Smooth muscle cell (in vitro differentiated cells): Measurements from ENCODE around the gene GRM1. TPM values are rescaled to one million over a fixed set of nuclear protein-coding genes. Genes with fewer than 3 reads are reported as not detected.

ENCODE experiments used
- DNase-seq: peaks from one replicate; lab custom pipeline; 2025; ENCODE audit not compliant: unreplicated experiment; lab: John Stamatoyannopoulos, UW
- H2AFZ ChIP-seq: fragments of 200-600 bp; sonication (generic); 2 replicates; pipeline ENCODE4 v1.6.0; 2016; ENCODE audit warnings: antibody characterized with exemption, low read depth, mild to moderate bottlenecking
- H3F3A ChIP-seq: fragments of 200-600 bp; sonication (generic); 2 replicates; pipeline ENCODE4 v1.6.0; 2017; ENCODE audit warnings: antibody characterized with exemption, low read depth
- H3K27ac ChIP-seq: fragments of 200-600 bp; sonication (generic); 2 replicates; pipeline ENCODE4 v1.5.1; 2016; ENCODE audit warnings: low read depth, mild to moderate bottlenecking
- H3K27me3 ChIP-seq: fragments of 200-600 bp; sonication (generic); 2 replicates; pipeline ENCODE4 v1.6.1; 2016; ENCODE audit warnings: low read depth, mild to moderate bottlenecking
- H3K36me3 ChIP-seq: fragments of 200-600 bp; sonication (generic); 2 replicates; pipeline ENCODE4 v1.5.1; 2016; ENCODE audit warnings: low read depth
- H3K4me1 ChIP-seq: fragments of 200-600 bp; sonication (generic); 2 replicates; pipeline ENCODE4 v1.5.1; 2016; ENCODE audit warnings: low read depth
- H3K4me2 ChIP-seq: fragments of 200-600 bp; sonication (generic); 2 replicates; pipeline ENCODE4 v1.6.0; 2016; ENCODE audit warnings: mild to moderate bottlenecking
- H3K4me3 ChIP-seq: fragments of 200-600 bp; sonication (generic); 2 replicates; pipeline ENCODE4 v1.5.1; 2016; ENCODE audit warnings: mild to moderate bottlenecking
- H3K79me2 ChIP-seq: fragments of 200-600 bp; sonication (generic); 2 replicates; pipeline ENCODE4 v1.6.0; 2016; ENCODE audit warnings: low read depth, mild to moderate bottlenecking
- H3K9ac ChIP-seq: fragments of 200-600 bp; sonication (generic); 2 replicates; pipeline ENCODE4 v1.6.0; 2016; ENCODE audit warnings: low read depth
- H3K9me3 ChIP-seq: fragments of 200-600 bp; sonication (generic); replicated peaks from 2 replicates; pipeline ENCODE4 v1.5.1; 2016; ENCODE audit warnings: low read depth
- H4K20me1 ChIP-seq: fragments of 200-600 bp; sonication (generic); 2 replicates; pipeline ENCODE4 v1.6.0; 2016; ENCODE audit warnings: low read depth
- WGBS: methylation state at CpG from one replicate; pipeline ENCODE4 v1.1.7; 2016; ENCODE audit warnings: low lambda C conversion rate; 5-methylcytosine and 5-hydroxymethylcytosine counted together
- polyA plus RNA-seq: library from polyadenylated mRNA; unstranded; fragments of >200 nt; fragmentation: Nextera tagmentation; extraction: Ambion mirVana; gene quantifications from 2 replicates; pipeline ENCODE4 v1.2.1, GENCODE V29; 2016
- total RNA-seq: library from RNA; depleted of rRNA; stranded (reverse); fragments of >200 nt; gene quantifications from 2 replicates; pipeline ENCODE4 v1.2.3, GENCODE V29; 2014
- TF ChIP-seq, protein P1 (sequence below): fragments of 200-600 bp; sonication (generic); IDR thresholded peaks from 2 replicates; pipeline ENCODE4 v1.5.1; 2017; ENCODE audit warnings: borderline replicate concordance, mild to moderate bottlenecking, antibody characterized with exemption; ENCODE audit not compliant: insufficient read depth, poor library complexity, severe bottlenecking

The GRM1 gene
- total and polyA plus RNA-seq, 2 experiments from 2014 or later, result not detected

DNA sequence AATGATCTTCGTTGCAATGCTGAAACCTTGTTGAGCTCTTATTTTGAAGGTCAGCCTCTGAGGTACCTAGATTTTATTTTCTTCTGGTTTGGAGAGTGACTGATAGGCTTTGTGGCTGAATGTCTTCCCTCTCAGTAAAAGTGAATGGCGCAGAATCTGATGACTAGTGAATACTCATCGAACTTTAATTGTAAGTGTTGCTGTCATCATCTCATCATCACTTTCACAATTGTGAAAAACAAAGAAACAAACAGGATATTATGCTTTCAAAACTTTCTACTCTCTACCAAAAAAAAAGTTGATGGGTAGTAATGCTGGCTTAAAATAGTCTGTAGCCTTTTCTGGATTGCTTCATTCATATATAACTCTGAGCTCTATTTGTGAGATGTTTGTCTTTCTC lies 275.3 kb downstream of the GRM1 start:
- TF ChIP-seq, protein P1, sequence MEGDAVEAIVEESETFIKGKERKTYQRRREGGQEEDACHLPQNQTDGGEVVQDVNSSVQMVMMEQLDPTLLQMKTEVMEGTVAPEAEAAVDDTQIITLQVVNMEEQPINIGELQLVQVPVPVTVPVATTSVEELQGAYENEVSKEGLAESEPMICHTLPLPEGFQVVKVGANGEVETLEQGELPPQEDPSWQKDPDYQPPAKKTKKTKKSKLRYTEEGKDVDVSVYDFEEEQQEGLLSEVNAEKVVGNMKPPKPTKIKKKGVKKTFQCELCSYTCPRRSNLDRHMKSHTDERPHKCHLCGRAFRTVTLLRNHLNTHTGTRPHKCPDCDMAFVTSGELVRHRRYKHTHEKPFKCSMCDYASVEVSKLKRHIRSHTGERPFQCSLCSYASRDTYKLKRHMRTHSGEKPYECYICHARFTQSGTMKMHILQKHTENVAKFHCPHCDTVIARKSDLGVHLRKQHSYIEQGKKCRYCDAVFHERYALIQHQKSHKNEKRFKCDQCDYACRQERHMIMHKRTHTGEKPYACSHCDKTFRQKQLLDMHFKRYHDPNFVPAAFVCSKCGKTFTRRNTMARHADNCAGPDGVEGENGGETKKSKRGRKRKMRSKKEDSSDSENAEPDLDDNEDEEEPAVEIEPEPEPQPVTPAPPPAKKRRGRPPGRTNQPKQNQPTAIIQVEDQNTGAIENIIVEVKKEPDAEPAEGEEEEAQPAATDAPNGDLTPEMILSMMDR, result no peak
- Histone ChIP-seq H3K36me3 (no peaks in the 10 kb centered on the region), H3K4me1 (no peaks in the 10 kb centered on the region), H3K79me2 (no peaks in the 10 kb centered on the region), H3K9ac (no peak overlapping the region), H3K27me3 (no peaks in the 10 kb centered on the region), H3K4me3 (no peak overlapping the region), H3F3A (no peaks in the 10 kb centered on the region), H3K27ac (no peak overlapping the region), H3K9me3 (no peaks in the 10 kb centered on the region), H4K20me1 (no peaks in the 10 kb centered on the region), H3K4me2 (no peak overlapping the region), H2AFZ (no peak overlapping the region)
- DNase-seq, result no peak
- WGBS, result 81% methylated on average over 3 of the region's 3 CpGs

DNA sequence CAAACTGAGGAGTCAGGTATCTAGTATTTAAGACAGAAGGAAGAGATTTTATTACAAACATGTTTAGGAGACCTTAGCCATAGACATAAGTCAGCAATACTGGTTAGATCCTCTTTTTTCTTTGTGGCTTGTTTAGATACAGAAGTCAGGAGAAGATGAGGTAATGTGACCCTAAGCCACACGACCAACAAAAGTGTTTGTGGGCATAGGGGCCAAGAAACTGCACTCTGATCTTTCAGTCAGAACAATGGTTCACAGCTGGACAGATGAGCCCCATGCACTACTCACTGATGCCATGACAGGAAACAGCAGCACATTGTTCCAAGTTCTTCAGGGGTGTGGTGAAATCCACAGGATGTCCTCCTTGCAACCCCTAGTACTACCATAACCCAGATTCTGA lies 276.2 kb downstream of the GRM1 start:
- H3K4me1 ChIP-seq, result no peaks in the 10 kb centered on the region
- H4K20me1 ChIP-seq, result no peaks in the 10 kb centered on the region
- H3K36me3 ChIP-seq, result no peaks in the 10 kb centered on the region
- no peak for DNase-seq
- H3K4me3 ChIP-seq, result no peak overlapping the region
- no peaks in the 10 kb centered on the region for H3K9me3 ChIP-seq
- H3K27me3 ChIP-seq, result no peaks in the 10 kb centered on the region
- TF ChIP-seq, protein P1, result no peak
- H3K4me2 ChIP-seq, result no peak overlapping the region
- no peak overlapping the region for H3K9ac ChIP-seq
- H2AFZ ChIP-seq, result no peak overlapping the region
- no peaks in the 10 kb centered on the region for H3F3A ChIP-seq
- H3K27ac ChIP-seq, result no peak overlapping the region
- 94% methylated on average over 1 of the region's 1 CpG for WGBS
- H3K79me2 ChIP-seq, result no peaks in the 10 kb centered on the region

DNA sequence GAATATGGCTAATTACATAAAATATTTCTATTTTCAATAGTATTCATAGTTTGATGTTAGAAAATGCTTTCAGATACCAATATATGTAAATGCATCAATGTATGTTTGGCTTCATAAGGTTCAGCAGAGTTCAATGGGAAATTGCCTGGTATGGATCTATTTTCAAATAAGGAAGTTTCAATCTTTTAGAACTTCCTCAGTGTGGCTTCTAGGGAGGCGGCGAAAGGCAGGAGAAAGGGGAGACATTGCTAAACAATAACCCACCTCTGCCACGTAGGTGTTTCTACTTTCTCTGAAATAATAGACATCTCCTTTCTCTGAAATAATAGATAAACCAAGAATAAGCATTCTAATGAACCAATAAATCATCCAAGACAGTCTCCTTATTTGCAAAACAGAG lies 277.1 kb downstream of the GRM1 start:
- no peak overlapping the region for H3K9ac ChIP-seq
- no peak overlapping the region for H3K27ac ChIP-seq
- H3K4me2 ChIP-seq, result no peak overlapping the region
- no peak for DNase-seq
- no peaks in the 10 kb centered on the region for H3K79me2 ChIP-seq
- no peak overlapping the region for H2AFZ ChIP-seq
- H3K27me3 ChIP-seq, result no peaks in the 10 kb centered on the region
- 94% methylated on average over 3 of the region's 3 CpGs for WGBS
- no peaks in the 10 kb centered on the region for H3F3A ChIP-seq
- H3K4me3 ChIP-seq, result no peak overlapping the region
- no peaks in the 10 kb centered on the region for H4K20me1 ChIP-seq
- H3K36me3 ChIP-seq, result no peaks in the 10 kb centered on the region
- TF ChIP-seq, protein P1, result no peak
- no peaks in the 10 kb centered on the region for H3K9me3 ChIP-seq
- no peaks in the 10 kb centered on the region for H3K4me1 ChIP-seq

DNA sequence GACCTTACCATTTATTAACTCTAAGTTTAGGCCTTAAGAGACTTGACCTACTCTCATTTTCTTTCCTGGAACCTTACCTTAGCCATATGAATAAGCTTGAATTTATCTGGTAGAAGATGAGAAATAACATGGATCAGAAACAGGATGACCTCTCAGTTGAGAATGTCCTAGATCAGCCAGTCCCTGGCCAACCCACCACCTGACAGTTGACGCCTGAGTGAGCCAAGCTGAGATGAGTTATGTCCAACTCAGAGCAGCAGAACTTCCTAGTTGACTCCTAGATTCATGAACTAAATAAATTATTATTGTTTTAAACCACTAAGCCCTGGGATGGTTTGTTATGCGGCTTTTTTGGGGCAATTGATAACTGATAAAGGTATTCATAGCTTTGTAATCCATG lies 281.8 kb downstream of the GRM1 start:
- Histone ChIP-seq H3K79me2 (no peaks in the 10 kb centered on the region), H3K27ac (no peak overlapping the region), H2AFZ (no peak overlapping the region), H3K4me3 (no peak overlapping the region), H3K9ac (no peak overlapping the region), H3K4me2 (no peak overlapping the region), H4K20me1 (no peaks in the 10 kb centered on the region), H3K9me3 (no peaks in the 10 kb centered on the region), H3F3A (no peaks in the 10 kb centered on the region), H3K36me3 (no peaks in the 10 kb centered on the region), H3K27me3 (no peaks in the 10 kb centered on the region), H3K4me1 (no peaks in the 10 kb centered on the region)
- 88% methylated on average over 2 of the region's 2 CpGs for WGBS
- DNase-seq, result no peak
- TF ChIP-seq, protein P1, result no peak
